HG02884 (cell line): ENCODE results near the gene MYO16.

ENCODE experiments used
- ATAC-seq: cut with Tn5 transposase; IDR thresholded peaks from one replicate; pipeline ENCODE4 v1.9.1; 2021; ENCODE audit warnings: mild to moderate bottlenecking, moderate library complexity; ENCODE audit not compliant: unreplicated experiment

The MYO16 gene

DNA sequence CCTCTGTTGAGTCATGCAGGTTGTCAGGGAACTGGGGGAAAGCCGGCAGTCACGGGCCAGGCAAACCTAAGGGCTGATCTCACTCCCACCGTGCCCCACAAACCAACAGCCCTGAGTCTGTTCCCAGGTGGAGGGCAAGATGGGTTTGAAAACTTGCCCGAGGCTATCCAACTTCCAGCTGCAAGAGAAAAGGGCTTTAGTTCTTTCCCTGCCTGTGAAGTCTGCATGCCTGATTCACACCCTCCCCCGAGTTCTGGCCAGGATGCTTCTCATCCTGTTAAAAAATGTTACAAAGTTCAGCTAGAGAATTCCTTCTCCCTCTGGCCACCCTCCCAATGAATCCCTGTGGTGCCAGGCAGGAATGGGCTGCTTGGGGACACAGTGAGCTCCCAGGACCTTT is 33.1 kb downstream of the MYO16 start:
- no peak for ATAC-seq

DNA sequence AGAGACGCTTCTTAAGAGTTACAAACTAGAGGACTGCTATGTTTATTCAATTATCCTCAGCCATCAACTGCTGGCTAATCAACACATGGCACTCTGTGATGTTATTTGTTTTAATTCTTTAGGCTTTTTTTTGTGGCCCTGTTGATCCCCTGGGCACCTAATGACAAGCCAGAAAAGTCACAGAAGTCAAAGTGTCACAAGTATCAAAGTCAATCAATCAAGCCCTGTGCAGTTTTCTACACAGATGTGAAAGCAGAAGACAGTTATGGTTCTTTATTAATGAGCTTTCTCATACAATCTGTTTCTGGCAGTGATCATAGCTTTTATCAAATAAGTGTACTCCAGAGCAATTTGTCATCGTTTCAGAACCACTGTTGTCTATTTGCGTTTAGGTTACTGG is 34.3 kb downstream of the MYO16 start:
- no peak for ATAC-seq

DNA sequence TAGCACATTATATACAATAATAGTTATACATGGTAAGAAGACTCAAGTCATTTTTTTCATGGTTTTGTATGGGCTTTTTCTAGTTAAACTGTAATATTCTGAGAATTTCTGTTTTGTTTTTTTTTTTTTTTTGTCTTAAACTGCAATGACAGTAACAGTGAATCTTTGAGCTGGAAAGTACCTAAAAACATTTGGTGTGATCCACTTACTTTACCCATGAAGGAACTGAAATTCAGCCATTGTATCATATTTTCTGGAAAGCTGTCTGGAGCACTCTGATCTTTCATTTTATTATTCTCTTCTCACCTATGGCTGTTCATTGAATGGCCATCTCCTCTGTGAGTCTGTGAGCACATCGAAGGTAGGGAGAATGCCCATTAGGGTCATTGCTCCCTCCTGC is 37.8 kb downstream of the MYO16 start:
- ATAC-seq = no peak

DNA sequence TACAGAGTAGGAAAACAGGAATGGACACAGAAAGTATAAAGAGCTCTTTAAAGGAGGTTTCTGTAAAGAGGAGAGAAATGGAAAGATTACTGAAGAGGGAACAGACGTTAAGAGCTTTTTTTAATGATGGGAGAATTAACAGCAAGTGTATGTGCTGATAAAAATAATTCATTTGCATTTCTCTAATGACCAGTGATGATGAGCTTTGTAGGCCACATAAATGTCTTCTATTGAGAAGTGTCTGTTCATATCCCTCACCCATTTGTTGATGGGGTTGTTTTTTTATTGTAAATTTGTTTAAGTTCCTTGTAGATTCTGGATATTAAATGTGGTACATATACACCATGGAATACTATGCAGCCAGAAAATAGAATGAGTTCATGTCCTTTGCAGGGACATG is 40.0 kb downstream of the MYO16 start:
- ATAC-seq = no peak

DNA sequence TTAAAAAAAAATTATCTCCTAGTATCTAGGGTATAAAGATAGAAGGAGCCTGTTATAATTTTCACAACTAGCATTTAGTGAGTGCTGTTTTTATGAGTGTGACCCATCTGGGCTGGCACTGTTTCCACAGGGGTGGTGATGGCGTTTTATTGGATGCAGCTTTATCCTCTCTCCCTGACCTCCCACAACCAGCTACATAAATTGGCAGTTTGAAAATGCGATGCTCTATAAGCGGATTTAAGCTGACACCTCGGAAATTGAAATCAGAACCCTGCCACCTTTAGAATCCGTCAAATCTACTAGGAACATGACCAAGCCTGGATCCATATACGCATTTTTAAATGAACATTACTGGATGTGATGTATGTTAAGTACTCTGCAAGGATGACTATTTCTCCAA is 44.9 kb downstream of the MYO16 start:
- ATAC-seq = no peak

DNA sequence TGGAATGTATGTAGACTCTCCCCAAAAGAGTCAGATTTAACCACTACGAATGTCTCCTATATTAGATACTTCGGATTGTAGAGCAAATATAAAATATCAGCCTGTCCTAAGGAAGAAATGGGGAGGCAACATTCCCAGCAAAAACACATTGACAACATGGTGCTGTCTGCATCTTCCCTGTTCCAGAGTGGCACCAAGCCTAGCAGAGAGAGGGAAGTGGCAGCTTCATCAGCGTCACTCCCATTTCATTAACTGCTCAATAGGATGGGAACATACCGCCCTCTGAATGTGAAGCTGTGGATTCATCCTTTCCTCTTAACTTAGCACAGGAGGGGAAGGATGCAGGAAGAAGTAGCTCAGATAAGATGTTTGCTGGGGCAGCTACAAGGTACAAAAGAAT is 45.4 kb downstream of the MYO16 start:
- ATAC-seq = no peak

DNA sequence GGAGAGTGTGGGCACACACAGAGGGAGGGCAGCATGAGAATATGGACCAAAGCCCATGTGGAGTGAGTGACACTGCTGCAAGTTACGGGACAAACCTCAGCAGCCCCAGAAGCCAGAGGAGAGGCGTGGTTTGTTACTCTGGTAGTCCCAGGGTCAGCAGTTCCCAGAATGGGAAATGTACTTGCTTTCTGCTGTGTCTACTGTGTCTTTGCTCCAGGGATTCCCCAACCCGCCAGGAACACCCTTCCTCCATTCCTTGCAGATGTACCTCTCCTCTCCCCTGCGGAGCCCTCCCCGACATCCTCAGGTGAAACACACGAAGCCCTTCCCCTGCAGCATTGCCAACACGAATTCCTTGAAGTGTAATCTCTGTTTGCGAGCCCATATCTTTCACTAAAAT is 47.2 kb downstream of the MYO16 start:
- no peak for ATAC-seq

DNA sequence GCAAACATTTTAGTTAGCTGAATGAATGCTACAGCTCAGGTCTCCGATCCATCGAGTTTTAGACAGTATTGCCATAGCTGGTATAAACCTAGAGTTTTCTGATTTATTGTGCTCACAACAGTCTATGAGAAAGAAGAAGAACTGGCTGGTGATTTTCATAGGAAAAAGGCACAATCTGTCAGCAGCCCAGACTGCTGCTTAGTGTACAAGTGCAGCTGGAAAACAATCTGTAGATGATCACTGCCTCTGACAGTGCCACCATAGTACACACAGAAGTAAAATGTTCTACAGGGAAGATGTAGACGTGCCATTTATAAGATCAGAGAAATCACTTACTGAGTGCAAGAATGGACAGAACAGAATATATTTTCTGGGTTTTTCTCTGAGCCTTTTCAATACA is 48.4 kb downstream of the MYO16 start:
- ATAC-seq = no peak

DNA sequence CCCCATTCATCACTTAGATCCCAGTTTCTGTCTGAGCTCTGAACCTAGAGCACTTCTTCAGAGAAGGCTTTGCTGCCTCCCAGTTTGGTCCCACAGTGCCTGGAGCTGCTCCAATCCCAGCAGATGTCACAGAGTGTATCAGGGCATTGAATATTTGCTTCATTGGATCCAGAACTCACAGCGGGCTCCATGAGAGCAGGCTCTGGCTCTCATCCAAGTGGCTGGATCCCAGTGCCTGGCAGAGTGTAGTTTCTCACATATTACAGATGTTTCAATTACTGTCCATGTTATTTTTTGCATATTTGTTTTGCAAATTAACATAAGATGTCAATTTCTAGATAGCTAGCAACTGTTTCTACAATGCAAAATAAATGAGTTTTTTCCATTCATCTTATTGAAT is 50.6 kb downstream of the MYO16 start:
- no peak for ATAC-seq

DNA sequence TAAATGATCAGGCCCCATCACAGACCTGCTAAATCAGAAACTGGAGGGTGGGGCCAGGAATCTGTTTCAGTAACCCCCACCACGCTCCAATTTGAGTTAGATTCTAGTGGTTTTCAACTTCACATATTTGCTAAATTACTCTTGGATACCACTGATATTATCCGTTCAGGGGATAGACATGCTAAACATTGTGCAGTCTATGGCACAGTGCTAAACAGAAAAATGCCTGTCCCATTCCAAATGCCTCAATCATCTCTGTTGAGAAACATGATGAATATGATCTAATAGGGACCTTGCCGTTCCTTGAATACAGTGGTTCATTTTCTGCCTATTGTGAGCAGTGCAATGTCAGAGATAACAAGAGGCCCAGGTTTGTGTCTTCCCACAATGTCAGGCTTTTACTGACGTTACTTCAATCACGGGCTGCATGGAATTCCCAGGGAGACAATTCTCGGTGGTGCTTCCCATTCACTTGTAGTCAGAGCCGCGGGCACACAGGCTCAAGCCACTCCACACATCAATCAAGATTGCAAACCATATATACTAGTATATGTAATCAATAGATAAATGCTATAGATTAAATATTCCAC is 52.7 kb downstream of the MYO16 start:
- no peak for ATAC-seq

DNA sequence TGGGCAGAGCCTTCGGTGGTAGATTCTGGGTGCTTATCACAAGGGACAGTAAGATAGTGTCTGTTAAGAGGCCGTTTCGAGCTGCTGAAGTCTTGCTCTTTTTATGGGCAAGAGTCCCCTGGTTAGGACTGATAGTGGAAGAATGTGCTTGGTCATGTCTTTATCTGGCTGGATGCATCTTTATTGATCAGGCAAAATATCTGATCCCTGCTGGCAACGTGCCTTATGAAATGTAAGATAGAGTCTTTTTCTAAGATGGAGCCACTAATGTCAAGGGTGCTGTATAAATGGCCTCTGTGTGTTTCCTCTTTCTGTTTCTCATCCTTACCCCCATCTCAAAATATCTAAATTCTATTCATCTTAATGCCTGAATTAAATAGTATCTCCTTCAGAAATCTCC is 53.3 kb downstream of the MYO16 start:
- ATAC-seq = no peak

DNA sequence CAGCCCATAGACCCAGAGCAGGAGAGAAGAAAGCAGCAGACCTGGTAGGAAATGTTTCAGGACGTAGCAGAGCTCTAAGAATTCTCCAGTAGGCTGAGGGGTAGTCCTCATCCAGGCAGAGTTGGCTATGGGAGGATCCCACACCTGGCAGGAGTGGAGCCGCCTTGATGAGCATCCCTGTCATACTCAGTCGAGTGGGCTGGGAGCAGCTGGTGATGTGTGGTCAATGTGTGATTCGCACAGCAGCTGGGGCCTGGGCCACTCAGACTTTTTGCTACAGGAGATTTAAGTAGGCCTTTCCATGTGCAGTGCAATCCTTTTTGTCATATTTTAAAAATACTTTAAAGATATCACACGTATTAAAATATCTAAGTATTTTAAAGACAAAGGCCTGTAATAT is 56.6 kb downstream of the MYO16 start:
- no peak for ATAC-seq

DNA sequence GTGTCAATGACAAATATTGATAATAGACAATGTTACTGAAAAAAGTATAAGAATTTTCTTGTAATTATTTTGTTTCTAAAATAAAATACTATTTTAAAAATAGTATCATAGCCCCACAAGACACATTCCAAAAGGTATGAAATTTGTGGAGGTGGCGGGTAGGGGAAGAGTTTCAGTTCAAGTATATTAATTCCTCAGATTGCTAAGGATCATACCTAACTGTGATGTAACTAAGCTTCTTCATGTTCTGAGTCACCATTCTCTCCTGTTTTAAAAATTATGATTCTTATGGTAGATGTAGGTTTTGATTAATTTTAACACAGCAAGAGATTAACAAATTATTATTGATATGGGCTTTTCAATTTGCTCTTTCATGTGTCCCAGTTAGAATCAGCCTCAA is 61.3 kb downstream of the MYO16 start:
- no peak for ATAC-seq

DNA sequence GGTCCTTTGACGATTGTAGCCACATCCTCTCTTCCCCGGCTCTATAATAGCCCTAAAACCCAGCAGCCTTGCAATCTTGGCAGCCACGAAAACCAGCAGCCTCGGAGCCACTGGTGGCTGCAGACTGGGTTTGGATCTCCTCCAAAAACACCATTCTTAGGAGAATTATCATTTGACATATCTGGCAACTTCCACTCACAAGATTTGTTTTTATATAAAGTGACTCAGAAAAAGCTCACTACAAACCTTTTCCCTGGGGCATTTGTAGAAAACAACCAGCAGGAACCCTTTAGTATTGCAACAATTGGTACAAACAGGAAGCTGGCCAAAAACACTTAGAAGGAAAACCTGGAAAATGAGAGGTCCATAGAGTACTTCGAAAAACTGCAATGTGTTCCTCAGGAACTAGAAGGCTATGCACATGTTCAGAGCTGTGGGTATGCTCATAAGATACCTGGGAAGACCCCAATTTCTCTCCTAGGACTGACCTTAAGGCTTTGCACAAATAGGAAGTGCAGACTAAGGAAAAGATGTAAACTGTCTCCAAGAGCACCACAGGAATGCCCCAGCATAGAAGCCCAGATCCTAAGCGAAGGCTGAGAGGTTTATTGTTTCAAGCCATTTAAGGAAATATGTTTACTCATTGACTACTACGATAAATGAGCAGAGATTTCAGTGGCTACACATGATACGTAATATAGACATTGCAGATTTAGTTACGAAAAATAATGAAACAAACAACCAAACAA is 71.2 kb downstream of the MYO16 start:
- no peak for ATAC-seq

DNA sequence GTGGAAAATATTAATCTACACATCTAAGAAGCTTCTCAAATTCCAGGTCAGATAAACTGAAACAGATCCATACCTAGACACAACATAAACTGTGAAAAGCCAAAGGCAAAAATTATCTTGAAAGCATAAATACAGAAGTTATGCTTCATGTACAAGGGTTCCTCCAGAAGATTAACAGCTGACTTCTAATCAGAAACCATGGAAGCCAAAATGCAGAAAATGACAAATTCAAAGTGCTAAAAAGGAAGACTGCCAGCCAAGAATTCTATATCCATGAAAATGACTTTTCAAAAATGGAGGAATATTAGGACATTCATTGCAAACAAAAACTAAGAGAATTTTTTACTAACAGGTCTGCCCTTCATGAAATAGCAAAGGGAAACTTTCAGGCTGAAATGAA is 72.8 kb downstream of the MYO16 start:
- no peak for ATAC-seq

DNA sequence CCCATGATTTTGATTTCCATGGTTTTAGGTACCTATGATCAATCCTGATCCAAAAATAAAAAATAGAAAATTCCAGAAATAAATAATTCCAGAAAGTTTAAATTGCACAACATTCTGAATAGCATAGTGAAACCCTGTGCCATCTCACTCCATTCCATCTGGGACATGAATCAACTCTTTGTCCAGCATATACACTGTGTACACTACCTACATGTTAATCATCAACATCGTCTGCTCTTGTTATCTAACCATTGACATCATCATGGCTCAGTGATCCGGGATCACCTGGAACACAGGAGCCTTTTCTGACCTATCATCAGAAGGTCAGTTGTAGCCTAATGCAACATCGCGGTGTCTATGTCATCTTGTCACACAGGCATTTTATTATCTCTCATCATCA is 75.6 kb downstream of the MYO16 start:
- ATAC-seq = no peak

DNA sequence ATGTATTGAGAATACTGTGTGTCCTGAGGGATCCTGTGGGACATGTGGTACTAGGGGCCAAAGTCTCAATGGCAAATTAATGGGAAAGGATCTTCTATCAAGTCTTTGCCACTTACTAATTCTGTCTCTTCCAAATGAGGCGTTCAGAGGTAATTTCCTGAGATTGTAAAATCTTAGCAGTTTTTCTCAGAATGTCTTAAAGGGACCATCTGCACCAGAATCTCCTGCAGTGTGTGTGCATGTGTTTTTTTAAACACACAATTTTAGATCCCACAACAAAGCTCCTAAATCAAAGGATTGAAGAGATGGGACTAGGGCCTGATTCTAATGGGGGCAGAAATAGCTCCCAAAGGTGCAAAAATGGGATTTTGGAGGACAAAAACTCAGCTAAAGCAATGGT is 78.2 kb downstream of the MYO16 start:
- no peak for ATAC-seq

DNA sequence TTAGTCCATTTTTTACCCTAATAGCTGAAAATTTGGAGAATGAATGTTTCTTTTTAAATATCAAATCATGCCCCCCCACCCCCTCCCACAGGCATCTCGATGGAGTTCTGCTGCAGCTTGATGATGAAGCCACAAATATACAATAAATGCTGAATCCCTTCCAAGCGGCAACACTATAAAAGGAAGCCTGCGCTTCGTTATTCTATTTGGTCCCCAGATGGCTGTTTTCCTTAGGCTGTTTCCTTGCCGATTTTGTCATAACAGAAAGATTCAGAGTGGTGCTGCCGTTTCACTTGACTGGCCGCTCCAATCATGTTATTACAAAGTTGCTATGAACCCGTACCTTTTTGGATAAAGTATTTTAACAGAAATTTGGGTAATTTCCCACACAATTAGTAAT is 79.5 kb downstream of the MYO16 start:
- ATAC-seq = no peak

DNA sequence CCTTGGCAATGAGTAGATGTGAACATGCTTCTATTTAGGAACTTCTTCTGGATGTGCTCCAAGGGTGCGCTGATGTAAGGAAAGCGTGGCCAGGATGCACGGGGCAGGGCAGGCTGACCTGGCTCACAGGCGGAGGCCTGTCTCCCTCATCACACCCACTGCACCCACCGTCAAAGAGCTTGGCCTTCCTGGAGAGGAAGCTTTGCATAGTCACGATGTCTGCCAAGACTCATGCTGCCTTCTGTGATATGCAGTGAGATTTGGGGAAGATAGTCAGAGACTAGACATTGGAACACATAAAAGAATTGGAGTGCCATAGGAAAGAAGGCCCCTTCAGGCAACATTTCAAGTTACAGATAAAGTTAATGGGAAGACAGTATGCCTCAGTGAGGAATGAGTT is 82.0 kb downstream of the MYO16 start:
- no peak for ATAC-seq

DNA sequence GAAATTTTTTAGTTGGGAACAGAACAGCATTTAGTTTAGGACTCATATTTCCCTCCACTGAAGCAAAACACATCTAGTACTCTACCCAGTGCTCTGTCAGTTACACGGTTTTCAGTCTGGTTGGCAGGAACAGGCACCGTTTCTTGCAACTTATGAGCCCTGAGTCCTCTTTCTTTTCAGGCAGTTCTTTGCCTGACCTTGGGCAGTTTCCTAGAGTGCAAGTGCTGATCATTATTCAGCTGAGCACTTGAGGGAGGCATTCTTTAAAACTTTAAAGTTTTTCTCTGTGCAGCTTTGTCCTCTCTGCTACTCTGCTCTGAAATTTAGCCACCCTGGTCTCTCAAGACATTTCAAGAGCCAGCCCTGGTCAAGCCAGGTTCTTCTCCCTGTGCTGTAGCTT is 96.1 kb downstream of the MYO16 start:
- ATAC-seq = no peak

DNA sequence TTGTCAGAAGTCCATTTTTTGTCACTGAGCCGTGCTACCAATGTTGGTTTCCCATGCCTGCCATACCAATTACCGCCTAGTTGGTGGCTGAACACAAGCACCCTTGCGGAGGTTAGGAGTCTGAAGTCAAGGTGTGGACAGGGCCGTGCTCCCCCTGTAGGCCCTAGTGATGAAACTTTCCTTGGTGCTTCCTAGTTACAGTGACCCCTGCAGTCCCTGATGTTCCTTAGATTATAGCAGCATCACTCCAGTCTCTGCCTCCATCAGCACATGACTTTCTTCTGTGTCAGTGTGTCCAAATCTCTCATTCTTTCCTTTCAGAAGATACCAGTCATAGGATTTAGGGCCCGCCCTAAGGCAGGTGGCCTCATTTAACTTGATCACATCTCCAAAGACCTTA is 99.0 kb downstream of the MYO16 start:
- no peak for ATAC-seq

DNA sequence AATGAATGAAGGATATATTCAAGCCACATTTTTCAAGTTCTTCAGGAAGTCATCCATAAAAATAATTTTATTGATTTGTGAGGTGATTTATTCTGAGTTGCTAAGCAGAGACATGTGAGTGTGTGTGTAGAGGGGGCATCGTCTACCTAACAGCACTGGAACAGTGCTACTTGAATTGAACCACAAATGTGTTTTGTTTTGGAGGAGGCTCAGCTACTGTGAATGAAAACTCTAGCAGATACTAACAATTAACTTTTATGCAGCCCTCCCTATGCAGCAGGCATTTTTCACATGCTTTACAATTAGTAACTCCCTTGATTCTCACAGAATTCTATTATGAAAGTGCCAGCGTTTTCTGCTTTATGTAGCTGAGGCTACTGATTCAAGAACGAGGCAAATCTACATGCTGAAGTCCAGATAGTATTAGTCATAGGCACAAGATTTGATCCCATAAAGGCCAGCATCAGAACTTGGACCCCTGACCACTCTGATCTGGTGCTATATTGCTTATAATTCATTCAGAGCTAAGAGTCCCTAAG is 103.7 kb downstream of the MYO16 start:
- ATAC-seq = no peak

DNA sequence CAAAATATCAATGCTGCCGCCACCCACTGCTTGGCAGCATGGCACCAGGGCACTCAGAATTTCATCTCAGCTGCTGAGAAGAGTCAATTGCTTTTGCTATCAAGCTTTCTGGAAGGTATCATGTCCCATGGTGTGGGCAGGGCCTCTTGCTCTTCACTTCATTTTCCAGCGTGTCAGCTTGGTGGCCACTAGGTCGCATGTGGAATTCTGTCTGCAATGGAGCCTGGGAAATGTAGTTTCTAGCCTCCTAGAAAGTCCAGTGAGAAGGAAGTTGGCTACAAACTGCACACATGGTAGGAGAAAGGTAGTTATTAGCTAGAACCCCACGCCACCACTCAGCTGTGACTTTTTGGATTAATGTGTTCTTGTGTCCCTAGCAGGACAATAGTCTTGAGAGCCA is 105.3 kb downstream of the MYO16 start:
- no peak for ATAC-seq
